ENCODE data around the gene BCAP29. TPM values are rescaled to one million over a fixed set of nuclear protein-coding genes. Genes with fewer than 3 reads are reported as not detected.
"Not testable (repeated sequence)": the region's sequence is repeated elsewhere in the genome, so short reads cannot be mapped to it uniquely, and the experiment has no call there.

Gene BCAP29
- total RNA-seq: 100 to 1,000 TPM; 217 to 276 (median 221) TPM

- intact Hi-C loops (cut with DNase I): loop anchor here (10.0 kb wide), 1 partner anchor 145 kb away; no protein-coding TSS in a partner anchor
- DNase-seq: peak; percentile 79 to 82
- Histone ChIP-seq H3K27me3 (no peaks in the 10 kb centered on the region), H3K36me3 (peaks cover 7 to 9% of the 10 kb centered on the region in 2 donors), H3K4me3 (replicated peaks in 1 of 3) (peak within 1 kb of the TSS; percentile 70 to 100 (median 79)), H3K9me3 (no peaks in the 10 kb centered on the region), H3K27ac (peak within 1 kb of the TSS; percentile 95 to 98 (median 97)), H3K4me1 (peaks cover 10 to 15% of the 10 kb centered on the region in 2 donors)
- TF ChIP-seq CTCF (IDR thresholded peaks at IDR 0.05) (peak in 3 of 6 experiments; percentile 26 to 42 (median 34)), POLR2A (IDR thresholded peaks at IDR 0.05) (peak; percentile 86 to 95)
- WGBS, 2 donors: 0% methylated on average over 26 to 36 of the region's 89 CpGs
Observed at GRCh38 chr7:107579885-107580715, at the start of gene BCAP29. Gene BCAP29 (plus strand): TSS chr7:107580246. CDS start chr7:107580773, 527 bp downstream.

GRCh38 chr7:107530751-107531150 is 49.3 kb upstream of the BCAP29 start:
- DNase-seq: no peak
- TF ChIP-seq CTCF (IDR thresholded peaks at IDR 0.05) (no peak), POLR2A (IDR thresholded peaks at IDR 0.05) (no peak)
- no peak overlapping the region for H3K4me3 ChIP-seq (replicated peaks in 1 of 3)
- intact Hi-C loops (cut with DNase I): no loop called here
- peaks cover 7 to 10% of the 10 kb centered on the region in 2 donors for H3K4me1 ChIP-seq
- peaks cover 0 to 4% of the 10 kb centered on the region in 2 donors for H3K36me3 ChIP-seq
- no peaks in the 10 kb centered on the region for H3K9me3 ChIP-seq
- no peak overlapping the region for H3K27ac ChIP-seq
- no peaks in the 10 kb centered on the region for H3K27me3 ChIP-seq

- Histone ChIP-seq H3K36me3 (no peaks in the 10 kb centered on the region), H3K4me1 (peaks cover 0 to 3% of the 10 kb centered on the region in 2 donors), H3K27ac (no peak overlapping the region), H3K9me3 (no peaks in the 10 kb centered on the region), H3K27me3 (no peaks in the 10 kb centered on the region), H3K4me3 (replicated peaks in 1 of 3) (no peak overlapping the region)
- TF ChIP-seq POLR2A (IDR thresholded peaks at IDR 0.05): no peak
- no peak for TF ChIP-seq CTCF (IDR thresholded peaks at IDR 0.05)
- intact Hi-C loops (cut with DNase I): no loop called here
- no peak for DNase-seq
Observed at GRCh38 chr7:107534139-107534538, 45.9 kb upstream of the BCAP29 start.

- H3K36me3 ChIP-seq; H3K9me3 ChIP-seq; intact Hi-C loops (cut with DNase I); H3K27ac ChIP-seq; H3K4me3 ChIP-seq (replicated peaks in 1 of 3); H3K27me3 ChIP-seq; H3K4me1 ChIP-seq; DNase-seq: not testable (repeated sequence)
- WGBS, 2 donors: 98 to 99% methylated on average over 4 of the region's 4 CpGs
Observed at GRCh38 chr7:107537228-107537627, 42.8 kb upstream of the BCAP29 start.

GRCh38 chr7:107538001-107538400 is 42.0 kb upstream of the BCAP29 start:
- intact Hi-C loops (cut with DNase I): no loop called here
- H3K36me3 ChIP-seq: peaks cover 0 to 3% of the 10 kb centered on the region in 2 donors
- peaks cover 0 to 4% of the 10 kb centered on the region in 2 donors for H3K4me1 ChIP-seq
- no peak overlapping the region for H3K4me3 ChIP-seq (replicated peaks in 1 of 3)
- no peaks in the 10 kb centered on the region for H3K27me3 ChIP-seq
- no peak for TF ChIP-seq CTCF (IDR thresholded peaks at IDR 0.05)
- WGBS, 2 donors: 68 to 96% methylated on average over 2 of the region's 2 CpGs
- no peak for DNase-seq
- no peak overlapping the region for H3K27ac ChIP-seq
- H3K9me3 ChIP-seq: no peaks in the 10 kb centered on the region

All from thyroid gland (tissue), 4 donors.